ENCODE data around the gene HSD17B3. TPM values are rescaled to one million over a fixed set of nuclear protein-coding genes. Genes with fewer than 3 reads are reported as not detected.

HSD17B3 gene
- polyA plus RNA-seq = 10 to 100 TPM in 2 of 4 donors, 1 to 10 TPM in 2; 1.5 to 83.0 (median 7.5) TPM
- long read RNA-seq, donor 1 = 0 reads
- long read RNA-seq, donor 2 = 0 reads
- long read RNA-seq, donor 3 = 0 reads
- long read RNA-seq, donor 4 = 0 reads
- long read RNA-seq, donor 5 = 0 reads
- long read RNA-seq, donor 6 = 0 reads
- long read RNA-seq, donor 7 = 0 reads
- long read RNA-seq, donor 8 = 0 reads
- long read RNA-seq, donor 9 = 0 reads
- long read RNA-seq, donor 10 = 0 reads

DNA sequence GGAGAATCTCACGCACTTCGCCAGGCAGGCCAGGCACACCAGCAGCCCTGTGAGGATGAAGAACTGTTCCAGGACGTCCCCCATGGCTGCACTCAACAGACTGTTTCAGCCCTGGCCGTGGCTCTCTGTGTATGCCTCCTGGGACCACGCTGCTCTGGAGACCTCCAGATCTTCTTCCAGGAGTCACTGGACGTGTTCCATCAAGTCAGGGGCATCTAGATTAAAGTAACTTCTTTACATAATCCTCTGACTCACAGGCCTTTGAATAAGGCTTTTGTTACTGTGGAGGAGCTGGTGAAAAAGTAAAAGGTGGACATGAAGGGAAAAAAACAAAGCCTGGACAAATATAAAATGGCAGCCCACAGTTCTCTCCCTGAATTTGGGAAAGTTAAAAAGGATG, at the start of gene HSD17B3:
Gene HSD17B3, minus strand, starts transcription at position 156 of the 400 bp plus-strand sequence. Its CDS starts 72 bp downstream, at position 84.
- H3K27ac ChIP-seq (ENCODE audit: low read depth in 1 of 3, low read length in 2 of 3) = no peak within 1 kb of the TSS
- no peaks in the 10 kb centered on the region for H3K9me3 ChIP-seq (ENCODE audit: control insufficient read depth in 2 of 2, insufficient read depth in 1 of 2, low read depth in 1 of 2, low read length in 1 of 2)
- no peaks in the 10 kb centered on the region for H3K36me3 ChIP-seq (ENCODE audit: control insufficient read depth in 3 of 3, insufficient read depth in 2 of 3, low read depth in 1 of 3, low read length in 3 of 3)
- DNase-seq (no peak), FAIRE-seq (no peak)
- peaks cover 0 to 2% (median 0%) of the 10 kb centered on the region in 3 donors for H3K27me3 ChIP-seq (ENCODE audit: control insufficient read depth in 3 of 3, insufficient read depth in 3 of 3, low read length in 3 of 3)
- H3K4me3 ChIP-seq (ENCODE audit: low read depth in 1 of 3, low read length in 3 of 3) = no peak within 1 kb of the TSS
- H3K4me1 ChIP-seq (ENCODE audit: control insufficient read depth in 3 of 3, insufficient read depth in 2 of 3, low read depth in 1 of 3, low read length in 2 of 3) = no peaks in the 10 kb centered on the region
- 74 to 89% (median 85%) methylated on average over 6 of the region's 6 CpGs for WGBS, 3 donors

DNA sequence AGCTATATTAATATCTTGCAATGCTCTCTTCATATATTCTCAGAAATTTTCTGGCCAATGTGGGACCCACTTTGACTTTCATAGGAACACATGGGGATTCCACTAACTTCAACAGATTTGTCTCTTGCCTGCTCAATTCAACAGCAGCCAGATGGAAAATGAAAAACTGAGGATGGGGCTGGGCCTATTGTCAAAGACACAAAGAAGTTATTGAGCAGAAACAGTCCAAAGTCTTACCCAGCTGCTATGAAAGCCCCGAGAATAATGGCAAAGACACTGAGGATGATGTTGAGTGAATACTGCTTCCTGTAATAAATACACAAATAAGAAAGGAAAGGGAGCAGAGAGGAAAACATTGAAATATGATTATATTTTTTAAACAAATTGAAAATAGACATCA, 48.9 kb upstream of the HSD17B3 start:
- WGBS, 3 donors = 20 to 43% (median 23%) methylated on average over 1 of the region's 1 CpG

DNA sequence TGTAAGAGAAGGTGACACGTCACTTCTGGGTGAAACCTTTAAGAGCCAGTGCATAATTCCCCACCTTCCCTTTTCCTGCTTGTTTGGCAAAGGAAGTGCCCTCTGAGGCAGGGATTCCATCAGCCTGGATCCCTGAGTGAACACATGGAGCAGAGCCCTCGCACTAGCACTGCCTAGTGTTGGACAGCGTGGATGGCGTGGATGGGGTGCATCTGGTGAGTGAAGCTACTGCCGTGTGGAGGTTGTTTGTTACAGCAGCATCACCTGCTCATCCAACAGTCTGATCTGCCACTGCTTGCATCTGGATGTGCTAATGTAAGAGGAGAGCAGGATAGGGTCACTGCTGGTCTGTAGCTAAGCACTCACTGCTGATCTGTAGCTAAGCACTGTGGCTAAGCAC, 46.3 kb upstream of the HSD17B3 start:
- no peak for FAIRE-seq
- peaks cover 0 to 7% of the 10 kb centered on the region in 2 donors for H3K9me3 ChIP-seq (ENCODE audit: control insufficient read depth in 2 of 2, insufficient read depth in 1 of 2, low read depth in 1 of 2, low read length in 1 of 2)
- 96 to 98% (median 98%) methylated on average over 5 of the region's 5 CpGs for WGBS, 3 donors

More for the DNA sequence above, 48.9 kb upstream of the HSD17B3 start:
- FAIRE-seq (no peak), DNase-seq (no peak)
- no peaks in the 10 kb centered on the region for H3K4me1 ChIP-seq (ENCODE audit: control insufficient read depth in 3 of 3, insufficient read depth in 2 of 3, low read depth in 1 of 3, low read length in 2 of 3)
- H3K27me3 ChIP-seq (ENCODE audit: control insufficient read depth in 3 of 3, insufficient read depth in 3 of 3, low read length in 3 of 3) = no peaks in the 10 kb centered on the region
- H3K9me3 ChIP-seq (ENCODE audit: control insufficient read depth in 2 of 2, insufficient read depth in 1 of 2, low read depth in 1 of 2, low read length in 1 of 2) = peaks cover 0 to 7% of the 10 kb centered on the region in 2 donors
- H3K27ac ChIP-seq (ENCODE audit: low read depth in 1 of 3, low read length in 2 of 3) = no peak overlapping the region
- no peak overlapping the region for H3K4me3 ChIP-seq (ENCODE audit: low read depth in 1 of 3, low read length in 3 of 3)
- peaks cover 0 to 56% (median 16%) of the 10 kb centered on the region in 3 donors for H3K36me3 ChIP-seq (ENCODE audit: control insufficient read depth in 3 of 3, insufficient read depth in 2 of 3, low read depth in 1 of 3, low read length in 3 of 3)

DNA sequence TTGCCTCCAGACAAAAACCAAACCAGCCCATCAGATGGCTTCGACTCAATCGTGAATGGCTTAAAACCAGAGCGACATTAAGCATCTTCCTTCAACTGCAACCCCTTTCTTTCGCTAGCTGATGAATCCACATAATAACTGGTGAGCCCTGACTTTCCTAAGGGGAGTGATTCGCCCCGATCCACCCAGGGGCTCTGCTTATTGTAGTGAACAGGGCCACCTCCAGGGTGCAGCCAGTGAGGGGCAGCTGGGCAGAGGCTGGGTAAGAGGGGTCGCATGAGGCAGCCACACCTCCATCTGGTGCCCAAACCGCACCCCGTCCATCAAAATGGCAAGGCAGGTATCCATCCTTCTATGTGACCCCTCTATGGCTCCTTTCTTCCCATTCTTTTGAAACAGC, 43.6 kb upstream of the HSD17B3 start:
- 85 to 96% (median 87%) methylated on average over 9 of the region's 9 CpGs for WGBS, 3 donors
- DNase-seq (no peak), FAIRE-seq (no peak)
- Histone ChIP-seq H3K36me3 (ENCODE audit: control insufficient read depth in 3 of 3, insufficient read depth in 2 of 3, low read depth in 1 of 3, low read length in 3 of 3) (peaks cover 4 to 50% (median 11%) of the 10 kb centered on the region in 3 donors), H3K9me3 (ENCODE audit: control insufficient read depth in 2 of 2, insufficient read depth in 1 of 2, low read depth in 1 of 2, low read length in 1 of 2) (peaks cover 0 to 7% of the 10 kb centered on the region in 2 donors), H3K27me3 (ENCODE audit: control insufficient read depth in 3 of 3, insufficient read depth in 3 of 3, low read length in 3 of 3) (no peaks in the 10 kb centered on the region), H3K27ac (ENCODE audit: low read depth in 1 of 3, low read length in 2 of 3) (peak overlapping the region; percentile 25 to 65 (median 37)), H3K4me1 (ENCODE audit: control insufficient read depth in 3 of 3, insufficient read depth in 2 of 3, low read depth in 1 of 3, low read length in 2 of 3) (peaks cover 3 to 23% (median 5%) of the 10 kb centered on the region in 3 donors), H3K4me3 (ENCODE audit: low read depth in 1 of 3, low read length in 3 of 3) (no peak overlapping the region)

More for the DNA sequence above, 46.3 kb upstream of the HSD17B3 start:
- Histone ChIP-seq H3K4me1 (ENCODE audit: control insufficient read depth in 3 of 3, insufficient read depth in 2 of 3, low read depth in 1 of 3, low read length in 2 of 3) (peaks cover 3 to 17% (median 5%) of the 10 kb centered on the region in 3 donors), H3K27ac (ENCODE audit: low read depth in 1 of 3, low read length in 2 of 3) (no peak overlapping the region), H3K27me3 (ENCODE audit: control insufficient read depth in 3 of 3, insufficient read depth in 3 of 3, low read length in 3 of 3) (no peaks in the 10 kb centered on the region), H3K36me3 (ENCODE audit: control insufficient read depth in 3 of 3, insufficient read depth in 2 of 3, low read depth in 1 of 3, low read length in 3 of 3) (peaks cover under 1 to 43% (median 11%) of the 10 kb centered on the region in 3 donors), H3K4me3 (ENCODE audit: low read depth in 1 of 3, low read length in 3 of 3) (no peak overlapping the region)
- DNase-seq = no peak

GRCh38 chr9:96344458-96345180, 42.6 kb upstream of the HSD17B3 start:
- no peak for FAIRE-seq
- peaks cover 4 to 41% (median 9%) of the 10 kb centered on the region in 3 donors for H3K36me3 ChIP-seq (ENCODE audit: control insufficient read depth in 3 of 3, insufficient read depth in 2 of 3, low read depth in 1 of 3, low read length in 3 of 3)
- no peaks in the 10 kb centered on the region for H3K27me3 ChIP-seq (ENCODE audit: control insufficient read depth in 3 of 3, insufficient read depth in 3 of 3, low read length in 3 of 3)
- H3K9me3 ChIP-seq (ENCODE audit: control insufficient read depth in 2 of 2, insufficient read depth in 1 of 2, low read depth in 1 of 2, low read length in 1 of 2) = peaks cover 0 to 7% of the 10 kb centered on the region in 2 donors
- H3K4me3 ChIP-seq (ENCODE audit: low read depth in 1 of 3, low read length in 3 of 3) = no peak overlapping the region
- peak; percentile 73 to 83 for DNase-seq
- WGBS, 3 donors = 31 to 41% (median 32%) methylated on average over 6 of the region's 6 CpGs
- peaks cover 3 to 28% (median 5%) of the 10 kb centered on the region in 3 donors for H3K4me1 ChIP-seq (ENCODE audit: control insufficient read depth in 3 of 3, insufficient read depth in 2 of 3, low read depth in 1 of 3, low read length in 2 of 3)
- peak overlapping the region in 2 of 3 donors; percentile 18 to 65 for H3K27ac ChIP-seq (ENCODE audit: low read depth in 1 of 3, low read length in 2 of 3)

GRCh38 chr9:96343515-96344360, 41.8 kb upstream of the HSD17B3 start:
- Histone ChIP-seq H3K4me1 (ENCODE audit: control insufficient read depth in 3 of 3, insufficient read depth in 2 of 3, low read depth in 1 of 3, low read length in 2 of 3) (peaks cover 3 to 28% (median 5%) of the 10 kb centered on the region in 3 donors), H3K27me3 (ENCODE audit: control insufficient read depth in 3 of 3, insufficient read depth in 3 of 3, low read length in 3 of 3) (no peaks in the 10 kb centered on the region), H3K9me3 (ENCODE audit: control insufficient read depth in 2 of 2, insufficient read depth in 1 of 2, low read depth in 1 of 2, low read length in 1 of 2) (peaks cover 0 to 7% of the 10 kb centered on the region in 2 donors), H3K4me3 (ENCODE audit: low read depth in 1 of 3, low read length in 3 of 3) (no peak overlapping the region), H3K36me3 (ENCODE audit: control insufficient read depth in 3 of 3, insufficient read depth in 2 of 3, low read depth in 1 of 3, low read length in 3 of 3) (peaks cover 4 to 35% (median 4%) of the 10 kb centered on the region in 3 donors), H3K27ac (ENCODE audit: low read depth in 1 of 3, low read length in 2 of 3) (peak overlapping the region in 2 of 3 donors; percentile 28 to 34)
- DNase-seq (no peak), FAIRE-seq (no peak)
- 56 to 79% (median 73%) methylated on average over 5 of the region's 5 CpGs for WGBS, 3 donors

- 76 to 91% (median 89%) methylated on average over 20 of the region's 20 CpGs for WGBS, 3 donors
- Histone ChIP-seq H3K27ac (ENCODE audit: low read depth in 1 of 3, low read length in 2 of 3) (no peak overlapping the region), H3K27me3 (ENCODE audit: control insufficient read depth in 3 of 3, insufficient read depth in 3 of 3, low read length in 3 of 3) (no peaks in the 10 kb centered on the region), H3K36me3 (ENCODE audit: control insufficient read depth in 3 of 3, insufficient read depth in 2 of 3, low read depth in 1 of 3, low read length in 3 of 3) (peaks cover 0 to 26% (median 4%) of the 10 kb centered on the region in 3 donors), H3K9me3 (ENCODE audit: control insufficient read depth in 2 of 2, insufficient read depth in 1 of 2, low read depth in 1 of 2, low read length in 1 of 2) (no peaks in the 10 kb centered on the region), H3K4me3 (ENCODE audit: low read depth in 1 of 3, low read length in 3 of 3) (no peak overlapping the region), H3K4me1 (ENCODE audit: control insufficient read depth in 3 of 3, insufficient read depth in 2 of 3, low read depth in 1 of 3, low read length in 2 of 3) (peaks cover 3 to 28% (median 5%) of the 10 kb centered on the region in 3 donors)
- DNase-seq = no peak
- no peak for FAIRE-seq
Measured at GRCh38 chr9:96342571-96343245, 40.7 kb upstream of the HSD17B3 start.

All from small intestine (tissue), 16 donors.